ENCODE data around the gene LRRC9. TPM values are rescaled to one million over a fixed set of nuclear protein-coding genes. Genes with fewer than 3 reads are reported as not detected.
"Not testable (repeated sequence)": the region's sequence is repeated elsewhere in the genome, so short reads cannot be mapped to it uniquely, and the experiment has no call there.

Gene LRRC9
- total RNA-seq, 4 donors from 2014 or later = 2.1 TPM; not detected in 3

GRCh38 chr14:59998564-59998963, 78.6 kb downstream of the LRRC9 start:
- intact Hi-C loops (cut with DNase I; ENCODE audit: low total_unique reads) = no loop called here
- Histone ChIP-seq H3K27ac (no peak overlapping the region), H3K4me1 (no peaks in the 10 kb centered on the region), H3K9me3 (no peaks in the 10 kb centered on the region), H3K4me3 (no peak overlapping the region), H3K36me3 (no peaks in the 10 kb centered on the region), H3K27me3 (no peaks in the 10 kb centered on the region)
- TF ChIP-seq CTCF (IDR thresholded peaks at IDR 0.05) = no peak
- no peak for TF ChIP-seq POLR2A (IDR thresholded peaks at IDR 0.05)
- no peak for DNase-seq

- no peaks in the 10 kb centered on the region for H3K4me1 ChIP-seq
- H3K9me3 ChIP-seq = no peaks in the 10 kb centered on the region
- intact Hi-C loops (cut with DNase I; ENCODE audit: low total_unique reads) = no loop called here
- H3K27me3 ChIP-seq = no peaks in the 10 kb centered on the region
- no peak overlapping the region for H3K27ac ChIP-seq
- H3K36me3 ChIP-seq = no peaks in the 10 kb centered on the region
- TF ChIP-seq CTCF (IDR thresholded peaks at IDR 0.05) (no peak), POLR2A (IDR thresholded peaks at IDR 0.05) (no peak)
- H3K4me3 ChIP-seq = no peak overlapping the region
- peak; percentile 16 to 23 for DNase-seq
Measured at GRCh38 chr14:60002819-60003492, 83.0 kb downstream of the LRRC9 start.

- TF ChIP-seq POLR2A (IDR thresholded peaks at IDR 0.05) (no peak), CTCF (IDR thresholded peaks at IDR 0.05) (no peak)
Measured at GRCh38 chr14:60003991-60004390, 84.0 kb downstream of the LRRC9 start.

GRCh38 chr14:60008042-60008441, 88.1 kb downstream of the LRRC9 start:
- Histone ChIP-seq H3K36me3 (no peaks in the 10 kb centered on the region), H3K4me1 (no peaks in the 10 kb centered on the region), H3K27ac (no peak overlapping the region), H3K9me3 (no peaks in the 10 kb centered on the region), H3K4me3 (no peak overlapping the region), H3K27me3 (no peaks in the 10 kb centered on the region)
- no peak for TF ChIP-seq POLR2A (IDR thresholded peaks at IDR 0.05)
- no peak for TF ChIP-seq CTCF (IDR thresholded peaks at IDR 0.05)
- DNase-seq = no peak
- intact Hi-C loops (cut with DNase I; ENCODE audit: low total_unique reads) = no loop called here

More at GRCh38 chr14:60003991-60004390, 84.0 kb downstream of the LRRC9 start:
- Histone ChIP-seq H3K9me3 (no peaks in the 10 kb centered on the region), H3K4me1 (no peaks in the 10 kb centered on the region), H3K4me3 (no peak overlapping the region), H3K36me3 (no peaks in the 10 kb centered on the region), H3K27ac (no peak overlapping the region), H3K27me3 (no peaks in the 10 kb centered on the region)
- intact Hi-C loops (cut with DNase I; ENCODE audit: low total_unique reads) = no loop called here
- no peak for DNase-seq

- H3K4me3 ChIP-seq; H3K36me3 ChIP-seq; H3K4me1 ChIP-seq; H3K27ac ChIP-seq; H3K9me3 ChIP-seq; intact Hi-C loops (cut with DNase I; ENCODE audit: low total_unique reads); H3K27me3 ChIP-seq; DNase-seq: not testable (repeated sequence)
Measured at GRCh38 chr14:60010263-60010662, 90.3 kb downstream of the LRRC9 start.

GRCh38 chr14:60014402-60014801, 94.5 kb downstream of the LRRC9 start:
- intact Hi-C loops (cut with DNase I; ENCODE audit: low total_unique reads) = no loop called here
- no peak for DNase-seq
- TF ChIP-seq CTCF (IDR thresholded peaks at IDR 0.05) = no peak
- no peak for TF ChIP-seq POLR2A (IDR thresholded peaks at IDR 0.05)
- Histone ChIP-seq H3K9me3 (no peaks in the 10 kb centered on the region), H3K4me1 (no peaks in the 10 kb centered on the region), H3K36me3 (no peaks in the 10 kb centered on the region), H3K4me3 (no peak overlapping the region), H3K27ac (no peak overlapping the region), H3K27me3 (no peaks in the 10 kb centered on the region)
